Breast epithelium (tissue), 4 donors: ENCODE results near the gene HDAC8. TPM values are rescaled to one million over a fixed set of nuclear protein-coding genes. Genes with fewer than 3 reads are reported as not detected.
"Not testable (repeated sequence)": the region's sequence is repeated elsewhere in the genome, so short reads cannot be mapped to it uniquely, and the experiment has no call there.

Experiments
- DNase-seq, 2 donors: peaks; one replicate each; pipeline ENCODE4 v3.0.0-alpha.2; 2019; ENCODE audit warnings: low spot score in 2 of 2
- H3K27ac ChIP-seq, 2 donors: fragments of 200-600 bp; sonication (generic) in 1 of 2; one replicate each; pipeline ENCODE4 v1.5.1; 2016 to 2019; ENCODE audit warnings: mild to moderate bottlenecking in 1 of 2
- H3K27me3 ChIP-seq, 2 donors: fragments of 200-600 bp; sonication (generic) in 1 of 2; one replicate each; pipeline versions ENCODE4 v1.5.1 to v1.6.0; 2017 to 2019; ENCODE audit warnings: control low read depth in 1 of 2, mild to moderate bottlenecking in 1 of 2
- H3K36me3 ChIP-seq: fragments of 200-600 bp; one replicate; pipeline ENCODE4 v1.5.1; 2019
- H3K4me1 ChIP-seq, 2 donors: fragments of 200-600 bp; sonication (generic); one replicate each; pipeline ENCODE4 v1.5.1; 2016 to 2019; ENCODE audit warnings: control low read depth in 1 of 2
- H3K4me3 ChIP-seq, 3 donors: fragments of 200-600 bp; sonication (generic); 1 replicate in 2 of 3; 2 replicates in 1 of 3; pipeline ENCODE4 v1.5.1; 2016 to 2019; ENCODE audit warnings: mild to moderate bottlenecking in 3 of 3, moderate library complexity in 2 of 3
- H3K9me3 ChIP-seq, 2 donors: fragments of 200-600 bp; sonication (generic) in 1 of 2; one replicate each; pipeline ENCODE4 v1.5.1; 2016 to 2019; ENCODE audit warnings: control low read depth in 1 of 2
- CTCF ChIP-seq, 3 donors: fragments of 450-650 bp; IDR thresholded peaks; one replicate each; pipeline ENCODE4 v1.5.1; 2016 to 2017; ENCODE audit warnings: antibody characterized with exemption in 3 of 3, mild to moderate bottlenecking in 3 of 3, moderate library complexity in 3 of 3
- POLR2A ChIP-seq: fragments of 450-650 bp; IDR thresholded peaks from one replicate; pipeline ENCODE4 v1.6.1; 2016; ENCODE audit warnings: antibody characterized with exemption, mild to moderate bottlenecking, moderate library complexity
- POLR2AphosphoS5 ChIP-seq, 3 donors: sonication (generic); formaldehyde crosslinking; IDR thresholded peaks; one replicate each; pipeline ENCODE4 v1.6.1; 2017; ENCODE audit warnings: antibody characterized with exemption in 3 of 3
- intact Hi-C: fragments of 100-400 bp; cut with DNase I; formaldehyde crosslinking; loops from one replicate; pipeline ENCODE4 v1.15.1; 2023; ENCODE audit warnings: low total_unique reads
- total RNA-seq, 3 donors: library from RNA; depleted of rRNA; stranded (reverse); fragments of >200 nt; gene quantifications; one replicate each; pipeline ENCODE4 v1.1.0, GENCODE V29; 2016

HDAC8 gene
- total RNA-seq, 3 donors from 2014 or later, result 29.1 to 62.6 (median 51.5) TPM

- no peak for DNase-seq
- Histone ChIP-seq H3K9me3 (peaks cover 11 to 44% of the 10 kb centered on the region in 2 donors), H3K27me3 (peaks cover 0 to 5% of the 10 kb centered on the region in 2 donors), H3K4me1 (no peaks in the 10 kb centered on the region), H3K36me3 (no peaks in the 10 kb centered on the region), H3K4me3 (no peak overlapping the region), H3K27ac (no peak overlapping the region)
- intact Hi-C loops, result no loop called here
- TF ChIP-seq CTCF (IDR thresholded peaks at IDR 0.05) (no peak), POLR2A (no peak), POLR2AphosphoS5 (IDR thresholded peaks at IDR 0.05) (no peak)
Observed at GRCh38 chrX:72421797-72422196, 150.8 kb downstream of the HDAC8 start.

GRCh38 chrX:72409993-72410392 is 162.7 kb downstream of the HDAC8 start:
- Histone ChIP-seq H3K27ac (no peak overlapping the region), H3K4me3 (no peak overlapping the region), H3K27me3 (peaks cover 0 to 16% of the 10 kb centered on the region in 2 donors), H3K36me3 (no peaks in the 10 kb centered on the region), H3K4me1 (no peaks in the 10 kb centered on the region), H3K9me3 (no peaks in the 10 kb centered on the region)
- DNase-seq, result no peak
- no peak for TF ChIP-seq CTCF (IDR thresholded peaks at IDR 0.05)
- TF ChIP-seq POLR2A, result no peak
- no peak for TF ChIP-seq POLR2AphosphoS5 (IDR thresholded peaks at IDR 0.05)
- intact Hi-C loops, result no loop called here

DNA sequence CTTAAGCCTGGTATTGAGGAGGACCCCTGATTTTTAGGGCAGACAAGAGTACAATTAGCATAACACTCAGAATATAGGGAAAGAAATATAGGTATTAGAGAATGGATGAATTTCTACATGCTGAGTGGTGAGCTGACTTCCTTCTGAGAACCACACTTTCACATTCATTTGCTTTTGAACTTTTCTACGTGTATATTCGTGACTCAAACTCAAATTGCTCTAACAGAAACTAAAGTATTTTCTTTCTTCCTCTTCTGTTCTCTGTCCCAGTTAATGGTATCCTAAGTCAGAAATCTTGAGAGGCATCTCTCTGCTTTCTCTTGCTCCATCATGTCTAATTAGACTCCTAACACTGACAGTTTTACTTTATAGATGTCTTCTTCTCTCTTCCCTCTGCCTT is 163.8 kb downstream of the HDAC8 start:
- no peaks in the 10 kb centered on the region for H3K36me3 ChIP-seq
- peaks cover 0 to 19% of the 10 kb centered on the region in 2 donors for H3K27me3 ChIP-seq
- H3K4me1 ChIP-seq, result no peaks in the 10 kb centered on the region
- H3K27ac ChIP-seq, result no peak overlapping the region
- intact Hi-C loops, result no loop called here
- TF ChIP-seq POLR2A (no peak), CTCF (IDR thresholded peaks at IDR 0.05) (no peak), POLR2AphosphoS5 (IDR thresholded peaks at IDR 0.05) (no peak)
- H3K4me3 ChIP-seq, result no peak overlapping the region
- H3K9me3 ChIP-seq, result no peaks in the 10 kb centered on the region
- no peak for DNase-seq

- H3K9me3 ChIP-seq, H3K36me3 ChIP-seq, H3K4me1 ChIP-seq, H3K27ac ChIP-seq, H3K4me3 ChIP-seq, intact Hi-C loops, DNase-seq: not testable (repeated sequence)
- H3K27me3 ChIP-seq, result peaks cover 0 to 23% of the 10 kb centered on the region in 2 donors
Observed at GRCh38 chrX:72405136-72405535, 167.5 kb downstream of the HDAC8 start.

GRCh38 chrX:72402614-72403013 is 170.0 kb downstream of the HDAC8 start:
- peaks cover 0 to 22% of the 10 kb centered on the region in 2 donors for H3K27me3 ChIP-seq
- no peaks in the 10 kb centered on the region for H3K36me3 ChIP-seq
- TF ChIP-seq POLR2AphosphoS5 (IDR thresholded peaks at IDR 0.05), result no peak
- no peak for TF ChIP-seq POLR2A
- TF ChIP-seq CTCF (IDR thresholded peaks at IDR 0.05), result no peak
- H3K9me3 ChIP-seq, result no peaks in the 10 kb centered on the region
- intact Hi-C loops, result no loop called here
- H3K4me3 ChIP-seq, result no peak overlapping the region
- DNase-seq, result no peak
- H3K4me1 ChIP-seq, result no peaks in the 10 kb centered on the region
- no peak overlapping the region for H3K27ac ChIP-seq

DNA sequence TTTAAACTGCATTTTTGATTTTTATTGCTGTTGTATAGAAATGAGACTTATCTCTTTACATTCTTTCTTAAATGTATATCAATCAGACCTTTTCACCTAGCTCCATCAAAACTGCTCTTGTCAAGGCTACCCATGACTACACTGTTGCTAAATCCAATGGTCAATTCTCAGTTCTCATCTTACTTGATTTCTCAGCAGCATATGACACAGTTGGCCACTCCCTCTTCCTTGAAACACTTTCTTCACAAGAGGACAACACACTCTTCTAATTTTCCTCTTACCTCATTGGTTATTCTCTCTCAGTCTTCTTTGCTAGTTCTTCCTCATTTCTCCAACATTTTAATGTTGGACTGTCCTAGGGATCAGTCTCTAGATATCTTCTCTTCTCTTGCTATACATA is 172.8 kb downstream of the HDAC8 start:
- intact Hi-C loops, result no loop called here
- Histone ChIP-seq H3K4me3 (no peak overlapping the region), H3K27ac (no peak overlapping the region), H3K9me3 (no peaks in the 10 kb centered on the region), H3K36me3 (no peaks in the 10 kb centered on the region), H3K4me1 (no peaks in the 10 kb centered on the region), H3K27me3 (peaks cover 0 to 26% of the 10 kb centered on the region in 2 donors)
- no peak for DNase-seq
- no peak for TF ChIP-seq POLR2A
- TF ChIP-seq CTCF (IDR thresholded peaks at IDR 0.05), result no peak
- TF ChIP-seq POLR2AphosphoS5 (IDR thresholded peaks at IDR 0.05), result no peak
